ENCODE results near the gene CHRFAM7A. TPM values are rescaled to one million over a fixed set of nuclear protein-coding genes. Genes with fewer than 3 reads are reported as not detected.
"Not testable (repeated sequence)": the region's sequence is repeated elsewhere in the genome, so short reads cannot be mapped to it uniquely, and the experiment has no call there.

Gene CHRFAM7A
- under 1 TPM in 2 of 3 donors, not detected in 1; 0.29 to 0.90 TPM for total RNA-seq

DNA sequence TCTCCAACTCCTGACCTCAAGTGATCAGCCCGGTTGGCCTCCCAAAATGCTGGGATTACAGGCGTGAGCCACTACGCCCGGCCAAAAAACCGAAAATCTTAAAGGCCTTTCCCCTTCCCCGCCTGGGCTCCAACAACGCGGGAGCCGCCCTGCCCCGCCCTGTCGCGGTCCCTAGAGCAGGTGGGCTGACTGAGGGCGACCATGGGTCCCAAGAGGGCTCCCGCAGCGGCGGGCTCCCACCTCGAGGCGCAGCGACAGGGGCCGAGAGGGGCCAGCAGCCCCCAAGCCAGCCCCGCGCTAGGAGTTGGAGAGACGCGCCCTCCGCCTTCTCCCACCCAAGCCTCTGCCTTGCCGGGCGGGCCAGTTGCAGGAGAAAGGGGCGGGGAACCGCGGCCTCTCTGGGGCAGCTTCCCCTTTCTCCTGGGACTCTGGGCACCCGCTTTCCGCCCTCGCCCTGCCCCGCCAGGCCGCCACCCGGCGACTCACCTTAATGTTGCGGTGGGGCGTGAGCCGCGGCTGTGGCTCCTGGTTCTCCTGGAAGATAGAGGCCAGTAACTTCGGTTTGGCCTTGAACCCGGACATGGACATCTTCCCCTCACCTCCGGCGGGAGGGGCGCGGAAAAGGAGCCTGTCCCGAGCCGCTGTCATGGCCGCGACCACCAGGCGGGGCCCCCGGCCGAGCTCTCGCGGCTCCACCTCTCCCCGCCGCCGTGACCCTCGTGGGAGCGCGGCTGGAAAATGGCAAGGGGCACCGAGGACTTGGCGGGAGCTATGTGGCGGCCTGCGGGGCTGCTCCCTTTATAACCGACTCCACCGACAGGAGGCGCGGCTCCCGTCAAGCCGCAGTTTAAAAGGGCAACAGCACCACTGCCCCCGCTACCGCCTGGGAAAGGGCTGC, at the start of gene CHRFAM7A:
Gene CHRFAM7A (minus strand): TSS at position 775 of the 898 bp plus-strand sequence. CDS start 10,189 bp downstream, outside the sequence.
- H3K27me3 Mint-ChIP-seq (ENCODE audit: low read depth); H3K36me3 Mint-ChIP-seq (ENCODE audit: insufficient read depth); H3K4me3 Mint-ChIP-seq; DNase-seq; H3K4me1 Mint-ChIP-seq (ENCODE audit: low read depth); H3K9me3 Mint-ChIP-seq: not testable (repeated sequence)
- ATAC-seq, result peak; percentile 70 to 74

DNA sequence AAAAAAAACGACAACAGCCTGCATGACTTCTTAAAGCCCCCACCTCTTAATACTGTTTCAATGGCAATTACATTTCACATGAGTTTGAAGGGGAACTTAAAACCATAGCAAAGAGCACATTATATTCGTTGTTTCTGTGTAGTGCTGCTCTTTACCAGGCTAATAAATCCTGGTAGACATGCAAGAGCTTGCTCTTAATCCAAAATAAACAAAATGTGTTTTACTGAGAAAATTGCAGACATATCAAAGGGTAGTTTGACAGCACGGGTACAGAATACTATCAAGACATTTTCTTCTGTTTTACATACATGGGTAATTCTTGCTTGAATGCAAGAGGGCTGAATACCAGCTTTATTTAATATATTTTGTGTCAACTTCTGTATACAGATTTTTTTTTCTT, 45.0 kb upstream of the CHRFAM7A start:
- not testable (repeated sequence) for H3K9me3 Mint-ChIP-seq; H3K4me1 Mint-ChIP-seq (ENCODE audit: low read depth)

DNA sequence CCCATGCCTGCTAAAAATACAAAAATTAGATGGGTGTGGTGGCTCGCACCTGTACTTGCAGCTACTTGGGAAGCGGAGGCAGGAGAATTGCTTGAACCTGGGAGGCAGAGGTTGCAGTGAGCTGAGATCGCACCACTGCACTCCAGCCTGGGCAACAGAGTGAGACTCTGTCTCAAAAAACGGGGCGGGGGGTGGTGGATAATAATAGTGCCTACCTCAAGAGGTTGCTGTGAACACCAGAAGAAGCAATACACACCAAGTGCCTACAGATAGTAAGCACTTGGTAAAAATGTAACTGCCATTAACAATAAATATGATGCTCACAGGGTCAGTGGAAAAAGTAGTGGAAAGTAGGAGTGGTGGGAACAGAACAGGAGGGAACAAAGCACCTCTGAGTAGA, 42.5 kb upstream of the CHRFAM7A start:
- not testable (repeated sequence) for H3K4me1 Mint-ChIP-seq (ENCODE audit: low read depth); ATAC-seq; H3K4me3 Mint-ChIP-seq

More for the DNA sequence above, 45.0 kb upstream of the CHRFAM7A start:
- not testable (repeated sequence) for H3K36me3 Mint-ChIP-seq (ENCODE audit: insufficient read depth); H3K27me3 Mint-ChIP-seq (ENCODE audit: low read depth); ATAC-seq; H3K4me3 Mint-ChIP-seq; DNase-seq

DNA sequence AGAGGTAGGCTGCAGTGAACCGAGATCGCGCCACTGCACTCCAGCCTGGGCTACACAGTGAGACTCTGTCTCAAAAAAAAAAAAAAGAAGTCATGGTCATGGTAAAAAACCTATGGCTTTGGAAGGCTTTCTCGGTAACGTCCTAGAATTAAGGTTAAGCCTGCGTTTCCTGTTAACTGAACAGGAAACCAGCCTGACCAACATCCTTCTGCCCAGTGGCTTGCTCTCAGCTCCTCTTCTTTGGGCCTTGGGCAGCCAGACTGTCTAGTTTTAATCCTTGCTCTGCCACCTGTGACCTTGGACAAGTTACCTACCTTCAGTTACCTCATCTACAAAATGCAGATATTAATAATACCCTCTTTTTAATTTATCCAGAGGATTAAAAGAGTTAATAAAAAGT, 27.4 kb upstream of the CHRFAM7A start:
- not testable (repeated sequence) for H3K9me3 Mint-ChIP-seq; DNase-seq; H3K4me1 Mint-ChIP-seq (ENCODE audit: low read depth); H3K36me3 Mint-ChIP-seq (ENCODE audit: insufficient read depth); H3K27me3 Mint-ChIP-seq (ENCODE audit: low read depth); ATAC-seq; H3K4me3 Mint-ChIP-seq

More for the DNA sequence above, 42.5 kb upstream of the CHRFAM7A start:
- not testable (repeated sequence) for H3K9me3 Mint-ChIP-seq; DNase-seq; H3K27me3 Mint-ChIP-seq (ENCODE audit: low read depth); H3K36me3 Mint-ChIP-seq (ENCODE audit: insufficient read depth)

DNA sequence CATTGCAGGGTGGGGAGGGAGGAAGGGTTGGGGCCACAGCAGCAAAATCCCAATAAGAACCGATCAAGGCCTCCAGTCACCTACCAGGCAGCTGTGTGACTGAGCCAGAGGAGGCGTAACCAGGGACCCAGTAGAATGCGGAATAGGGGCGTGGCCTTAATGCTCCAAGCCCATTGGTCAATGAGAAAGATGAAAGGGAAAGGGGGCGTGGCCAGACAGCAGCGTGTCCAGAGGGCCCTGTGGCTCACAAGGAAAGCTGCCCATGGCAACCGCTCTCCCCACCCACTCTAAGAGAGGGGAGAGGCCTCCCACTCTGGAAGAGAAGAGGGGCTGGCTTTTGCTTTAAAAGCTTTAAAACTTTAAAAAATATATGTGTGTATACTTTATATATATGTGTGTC, 20.8 kb upstream of the CHRFAM7A start, which contains the start of gene GOLGA8R:
Gene GOLGA8R (minus strand): TSS at position 101 of the 400 bp plus-strand sequence. CDS start 98 bp downstream, at position 3.
- DNase-seq; H3K36me3 Mint-ChIP-seq (ENCODE audit: insufficient read depth); ATAC-seq; H3K4me1 Mint-ChIP-seq (ENCODE audit: low read depth); H3K4me3 Mint-ChIP-seq; H3K27me3 Mint-ChIP-seq (ENCODE audit: low read depth); H3K9me3 Mint-ChIP-seq: not testable (repeated sequence)

DNA sequence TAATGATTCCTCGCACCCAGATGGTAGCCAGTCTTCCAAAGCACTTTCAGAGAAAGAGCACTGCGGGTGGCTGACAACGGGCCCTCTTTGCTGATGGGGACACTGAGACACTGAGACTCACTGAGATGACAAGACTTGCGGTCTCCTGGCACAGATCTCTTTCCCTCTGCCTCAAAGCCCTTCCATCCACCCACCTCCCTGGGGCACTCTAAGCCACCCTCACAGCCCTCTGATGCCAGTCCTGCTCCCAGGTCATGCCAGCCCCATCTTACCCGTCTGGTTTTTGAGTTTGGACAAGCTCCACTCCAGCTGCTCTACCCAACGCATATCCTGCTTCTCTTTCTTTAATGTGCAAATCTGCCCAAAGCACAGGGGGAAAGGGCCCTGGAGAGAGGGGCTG, 14.3 kb upstream of the CHRFAM7A start:
- not testable (repeated sequence) for H3K4me3 Mint-ChIP-seq; ATAC-seq; H3K36me3 Mint-ChIP-seq (ENCODE audit: insufficient read depth); DNase-seq; H3K27me3 Mint-ChIP-seq (ENCODE audit: low read depth); H3K4me1 Mint-ChIP-seq (ENCODE audit: low read depth); H3K9me3 Mint-ChIP-seq

DNA sequence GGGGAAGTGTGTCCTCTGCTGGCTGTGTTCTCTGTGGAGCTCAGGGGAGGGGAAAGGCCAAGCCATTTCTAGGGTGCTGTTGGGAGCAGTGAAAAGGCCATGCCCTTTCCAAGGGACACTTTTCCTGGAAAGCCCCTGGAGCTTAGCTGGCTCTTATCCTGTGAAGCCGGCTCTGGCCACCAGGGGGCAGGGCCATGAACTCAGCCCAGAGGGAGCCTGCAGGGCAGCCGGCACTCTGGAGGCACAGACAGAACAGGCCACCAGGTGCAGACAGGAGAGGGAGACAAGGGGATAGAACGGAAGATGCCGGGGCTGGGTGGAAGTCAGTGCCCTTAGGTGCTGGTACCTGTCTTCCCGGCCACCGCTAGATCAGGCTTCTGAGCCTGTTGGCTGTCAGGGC, 5.6 kb upstream of the CHRFAM7A start:
- not testable (repeated sequence) for H3K27me3 Mint-ChIP-seq (ENCODE audit: low read depth); H3K9me3 Mint-ChIP-seq; H3K36me3 Mint-ChIP-seq (ENCODE audit: insufficient read depth); H3K4me3 Mint-ChIP-seq; H3K4me1 Mint-ChIP-seq (ENCODE audit: low read depth)
- ATAC-seq, result peak; percentile 57 to 78
- peak; percentile 62 for DNase-seq

DNA sequence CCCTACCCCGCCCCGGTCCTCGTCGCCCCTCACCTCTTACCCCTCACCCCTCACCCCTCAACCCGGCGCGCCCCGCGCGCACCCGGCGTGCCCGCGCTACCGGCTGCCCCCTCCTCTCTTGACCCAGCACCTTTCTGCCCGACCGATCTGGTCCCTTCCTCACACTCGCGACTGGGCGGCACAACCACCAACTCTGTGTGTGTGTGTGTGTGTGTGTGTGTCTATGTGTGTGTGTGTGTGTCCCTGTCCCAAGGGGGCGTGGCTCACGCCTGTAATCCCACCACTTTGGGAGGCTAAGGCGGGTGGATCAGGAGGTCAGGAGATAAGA, 288 bp upstream of the CHRFAM7A start:
- ATAC-seq, result peak; percentile 30 to 48
- H3K4me1 Mint-ChIP-seq (ENCODE audit: low read depth); DNase-seq; H3K4me3 Mint-ChIP-seq; H3K9me3 Mint-ChIP-seq; H3K27me3 Mint-ChIP-seq (ENCODE audit: low read depth); H3K36me3 Mint-ChIP-seq (ENCODE audit: insufficient read depth): not testable (repeated sequence)

DNA sequence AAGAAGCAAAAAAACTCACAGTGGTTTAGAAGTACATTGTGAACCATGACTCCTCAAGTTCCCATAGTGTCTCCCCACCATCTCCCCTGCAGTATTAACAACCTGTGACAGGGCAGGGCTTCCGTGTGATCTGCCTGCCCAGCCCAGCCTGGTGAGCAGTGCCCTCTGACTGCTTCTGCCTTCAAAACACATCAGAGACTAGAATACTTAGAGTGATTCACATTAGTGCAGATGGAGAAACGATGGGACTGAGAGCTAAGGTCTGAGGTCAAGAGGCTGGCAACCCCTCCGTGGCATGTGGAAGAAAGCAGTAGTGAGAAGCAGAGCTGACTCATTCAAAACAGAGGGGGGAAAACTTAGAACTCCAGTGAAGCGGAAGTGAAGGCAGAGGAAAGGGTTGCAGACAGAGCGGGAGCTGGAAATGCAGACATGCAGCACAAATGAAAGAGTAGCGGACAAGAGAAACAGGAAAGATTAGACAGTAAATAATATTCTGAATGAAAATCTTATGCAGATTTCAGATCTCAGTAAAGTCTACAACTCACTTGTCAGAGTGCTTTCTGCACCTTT, 6.9 kb downstream of the CHRFAM7A start:
- H3K4me3 Mint-ChIP-seq; ATAC-seq; H3K4me1 Mint-ChIP-seq (ENCODE audit: low read depth); DNase-seq; H3K27me3 Mint-ChIP-seq (ENCODE audit: low read depth); H3K36me3 Mint-ChIP-seq (ENCODE audit: insufficient read depth); H3K9me3 Mint-ChIP-seq: not testable (repeated sequence)

DNA sequence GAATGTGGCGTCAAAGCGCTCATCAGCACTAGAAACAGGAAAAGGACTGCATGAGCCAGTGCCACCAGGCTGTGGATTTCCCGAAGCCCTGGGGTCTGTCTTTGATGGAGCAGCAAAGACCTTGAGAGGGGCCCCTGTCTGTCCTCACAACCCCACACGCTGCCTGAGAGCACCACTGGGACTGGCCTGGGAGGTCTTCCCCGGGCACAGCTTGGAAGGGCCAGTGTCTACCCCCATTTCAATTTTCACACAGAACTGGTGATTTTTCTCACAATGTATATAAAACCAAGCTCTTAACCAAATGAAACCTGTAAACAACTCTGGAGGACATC, 16.3 kb downstream of the CHRFAM7A start:
- not testable (repeated sequence) for H3K4me1 Mint-ChIP-seq (ENCODE audit: low read depth); H3K9me3 Mint-ChIP-seq; H3K4me3 Mint-ChIP-seq; DNase-seq; ATAC-seq; H3K36me3 Mint-ChIP-seq (ENCODE audit: insufficient read depth); H3K27me3 Mint-ChIP-seq (ENCODE audit: low read depth)

DNA sequence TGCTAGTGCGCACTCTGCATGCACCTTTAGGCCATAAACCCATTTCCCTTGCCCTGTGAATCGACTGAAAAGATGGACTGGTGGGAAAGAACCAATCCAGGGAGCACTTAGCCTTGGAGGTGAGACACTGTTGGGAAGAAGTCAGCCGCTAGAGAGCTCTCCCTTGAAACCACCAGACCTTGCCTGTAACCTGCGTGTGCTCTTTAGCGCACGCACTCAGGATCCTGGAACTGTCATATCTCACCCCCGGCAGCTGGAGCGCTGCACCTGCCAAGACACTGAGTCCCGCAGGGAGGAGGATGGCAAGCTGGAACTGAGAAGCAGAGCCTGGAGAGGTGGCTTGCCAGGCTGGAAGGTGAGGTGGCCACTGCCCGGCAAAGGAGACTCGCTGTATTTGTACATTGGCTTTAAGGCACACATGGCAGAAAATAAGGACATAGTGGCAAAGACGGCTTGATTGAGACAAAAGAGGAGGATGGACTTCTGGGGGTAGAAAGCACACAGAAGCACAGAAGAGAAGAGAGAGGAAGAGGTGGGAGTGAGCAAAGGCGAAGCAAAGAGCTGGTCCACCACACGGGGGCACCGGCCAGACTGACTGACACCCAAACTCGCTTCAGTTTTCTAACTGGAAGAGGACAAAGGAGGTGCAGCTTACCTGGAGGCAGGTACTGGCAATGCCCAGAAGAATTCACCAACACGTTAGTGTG, 16.8 kb downstream of the CHRFAM7A start:
- not testable (repeated sequence) for H3K27me3 Mint-ChIP-seq (ENCODE audit: low read depth); H3K9me3 Mint-ChIP-seq; ATAC-seq; DNase-seq; H3K36me3 Mint-ChIP-seq (ENCODE audit: insufficient read depth); H3K4me1 Mint-ChIP-seq (ENCODE audit: low read depth); H3K4me3 Mint-ChIP-seq

DNA sequence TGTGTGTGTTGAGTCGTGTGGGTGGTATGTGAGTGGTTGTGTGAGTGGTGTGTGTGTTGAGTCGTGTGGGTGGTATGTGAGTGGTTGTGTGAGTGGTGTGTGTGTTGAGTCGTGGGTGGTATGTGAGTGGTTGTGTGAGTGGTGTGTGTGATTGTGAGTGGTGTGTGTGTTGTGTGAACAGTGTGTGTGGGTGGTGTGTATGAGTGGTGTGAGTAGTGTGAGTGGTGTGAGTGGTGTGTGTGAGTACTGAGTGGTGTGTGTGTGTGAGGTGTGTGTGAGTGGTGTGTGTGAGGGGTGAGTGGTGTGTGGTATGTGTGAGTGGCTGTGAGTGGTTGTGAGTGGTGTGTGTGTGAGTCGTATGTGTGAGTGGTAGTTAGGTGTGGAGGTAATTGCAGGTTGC, 17.5 kb downstream of the CHRFAM7A start:
- H3K4me1 Mint-ChIP-seq (ENCODE audit: low read depth); ATAC-seq; H3K4me3 Mint-ChIP-seq; H3K36me3 Mint-ChIP-seq (ENCODE audit: insufficient read depth); H3K27me3 Mint-ChIP-seq (ENCODE audit: low read depth); H3K9me3 Mint-ChIP-seq; DNase-seq: not testable (repeated sequence)

DNA sequence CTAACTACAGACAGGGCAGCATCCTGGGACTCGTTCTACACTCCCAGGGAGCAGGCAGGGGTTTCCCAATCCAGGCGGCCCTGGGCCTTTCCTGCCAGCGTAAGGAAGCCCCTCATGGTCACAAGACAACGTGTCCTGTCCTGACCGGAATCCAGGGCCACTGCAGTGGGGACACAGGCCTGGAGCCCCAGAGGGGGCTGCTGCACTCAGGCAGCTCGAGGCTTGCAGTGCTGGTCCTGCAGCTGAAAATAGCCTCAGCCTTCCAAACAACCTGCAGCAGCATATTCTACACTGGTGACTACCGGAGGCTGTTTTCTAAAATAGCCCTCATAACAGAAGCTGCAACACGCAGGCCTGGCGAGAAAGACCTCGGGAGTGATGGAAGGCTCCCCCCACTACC, 18.5 kb downstream of the CHRFAM7A start:
- DNase-seq; H3K4me1 Mint-ChIP-seq (ENCODE audit: low read depth); H3K4me3 Mint-ChIP-seq; H3K36me3 Mint-ChIP-seq (ENCODE audit: insufficient read depth); H3K27me3 Mint-ChIP-seq (ENCODE audit: low read depth); H3K9me3 Mint-ChIP-seq; ATAC-seq: not testable (repeated sequence)

DNA sequence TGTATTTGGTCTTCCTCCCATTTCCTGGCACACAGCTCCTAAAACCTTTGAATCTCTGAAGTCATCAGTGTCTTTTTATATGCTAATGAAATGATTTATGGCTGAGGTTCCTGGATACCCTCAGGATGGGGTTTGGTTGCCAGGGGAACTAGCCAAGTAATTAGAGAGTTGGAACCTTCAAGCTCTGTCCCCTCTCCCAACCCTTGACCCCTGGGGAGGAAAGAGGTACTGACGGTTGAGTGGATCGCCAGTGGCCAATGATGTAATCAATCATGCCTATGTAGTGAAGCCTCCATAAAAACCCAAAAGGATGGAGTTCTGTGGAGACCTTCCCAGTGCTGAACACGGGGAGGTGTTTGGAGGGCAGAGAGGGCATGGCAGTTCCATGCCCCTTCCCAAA, 25.1 kb downstream of the CHRFAM7A start:
- not testable (repeated sequence) for H3K4me3 Mint-ChIP-seq; H3K9me3 Mint-ChIP-seq; H3K36me3 Mint-ChIP-seq (ENCODE audit: insufficient read depth); ATAC-seq; H3K27me3 Mint-ChIP-seq (ENCODE audit: low read depth); H3K4me1 Mint-ChIP-seq (ENCODE audit: low read depth); DNase-seq

DNA sequence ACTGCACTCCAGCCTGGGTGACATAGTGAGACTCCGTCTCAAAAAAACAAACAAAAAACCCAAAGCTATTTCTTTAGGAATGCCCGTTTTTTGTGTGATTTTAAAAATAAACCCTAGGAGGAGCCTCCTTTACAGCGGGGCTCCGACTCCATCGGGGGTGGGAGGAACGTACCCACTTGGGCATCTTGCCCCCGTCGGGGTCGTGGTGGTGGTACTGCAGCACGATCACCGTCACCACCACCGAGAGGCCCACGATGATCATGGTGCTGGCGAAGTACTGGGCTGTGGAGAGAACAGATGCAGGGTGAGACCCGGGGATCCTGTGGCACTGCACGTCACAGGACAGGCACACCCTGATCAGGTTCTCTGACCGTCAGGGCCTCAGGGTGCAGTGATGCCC, 26.1 kb downstream of the CHRFAM7A start:
- H3K4me1 Mint-ChIP-seq (ENCODE audit: low read depth); DNase-seq; H3K27me3 Mint-ChIP-seq (ENCODE audit: low read depth); H3K9me3 Mint-ChIP-seq; ATAC-seq; H3K4me3 Mint-ChIP-seq; H3K36me3 Mint-ChIP-seq (ENCODE audit: insufficient read depth): not testable (repeated sequence)

Data from activated T-cell treated with anti-CD3 and anti-CD28 coated beads, Interleukin-2, amount 50 U/mL, for 4 hours (primary cell).